ENCODE data around the gene FSTL4. TPM values are rescaled to one million over a fixed set of nuclear protein-coding genes. Genes with fewer than 3 reads are reported as not detected.

Gene FSTL4
- total and polyA plus RNA-seq, 2 of the 4 experiments (the other 2 are of a cell fraction) = 0.18 TPM; not detected in 1

GRCh38 chr5:133325864-133326263 is 286.5 kb downstream of the FSTL4 start:
- no peak overlapping the region for H3K4ac ChIP-seq (ENCODE audit: low read depth, low read length)
- no peak overlapping the region for H4K8ac ChIP-seq (ENCODE audit: low read depth in 2 of 2, low read length in 2 of 2)
- H2BK20ac ChIP-seq (ENCODE audit: low read depth, low read length) = no peak overlapping the region
- H3K56ac ChIP-seq (ENCODE audit: extremely low read depth, insufficient read depth, low read length) = no peak overlapping the region
- no peak overlapping the region for H3K14ac ChIP-seq (replicated peaks; ENCODE audit: low read depth, low read length)
- no TSS peak for BruUV-seq (replicated peaks)
- intact Hi-C loops (cut with micrococcal nuclease) (no loop called here), in situ Hi-C loops (cut with MboI; ENCODE audit: low sequenced_read_pairs) (no loop called here), dilution Hi-C loops (cut with HindIII; ENCODE audit: low sequenced_read_pairs, unreplicated experiment) (no loop called here)
- no peaks in the 10 kb centered on the region for H3K9me3 ChIP-seq (ENCODE audit: control insufficient read depth, insufficient read depth, low read length)
- no peak overlapping the region for H2AK9ac ChIP-seq (replicated peaks; ENCODE audit: low read depth, low read length, poor library complexity)
- H3K9ac ChIP-seq (ENCODE audit: low read depth, low read length) = no peak overlapping the region
- no peak overlapping the region for H2BK15ac ChIP-seq (ENCODE audit: low read depth, low read length)
- H3K36me3 ChIP-seq (ENCODE audit: control insufficient read depth, insufficient read depth, low read length) = no peaks in the 10 kb centered on the region
- ChIA-PET POLR2A (ENCODE audit: unreplicated experiment) (no interaction called here), CTCF (interaction anchor here (0.8 kb wide), 1 partner anchor 10 kb away, joined by 3 read pairs; no protein-coding TSS in a partner anchor)
- no CpG with 5 or more reads among the region's 5 CpGs for WGBS, 2 experiments (ENCODE audit: extremely low coverage in 2 of 2, insufficient read length in 1 of 2)
- H3K9me1 ChIP-seq (ENCODE audit: insufficient read depth, low read length) = no peaks in the 10 kb centered on the region
- H4K91ac ChIP-seq (ENCODE audit: insufficient read depth, low read depth, low read length) = no peak overlapping the region
- no peak overlapping the region for H3K4me2 ChIP-seq (ENCODE audit: low read depth, low read length)
- H3K79me1 ChIP-seq (ENCODE audit: low read depth in 1 of 2, low read length in 2 of 2) = no peaks in the 10 kb centered on the region
- no peak overlapping the region for H2AFZ ChIP-seq (replicated peaks; ENCODE audit: low read length, poor library complexity)
- no peak overlapping the region for H3K27ac ChIP-seq (ENCODE audit: insufficient read depth, low read length)
- peaks cover 31% of the 10 kb centered on the region for H3K27me3 ChIP-seq (ENCODE audit: control insufficient read depth, insufficient read depth, low read length)
- no peak overlapping the region for H3K18ac ChIP-seq (ENCODE audit: low read depth, low read length)
- H2BK120ac ChIP-seq (ENCODE audit: low read depth, low read length) = no peak overlapping the region
- ATAC-seq (ENCODE audit: low read depth) (no peak), DNase-seq (no peak)
- H2BK5ac ChIP-seq (ENCODE audit: low read depth, low read length, poor library complexity, severe bottlenecking) = no peak overlapping the region
- no peak overlapping the region for H2AK5ac ChIP-seq (ENCODE audit: low read depth, low read length)
- no peaks in the 10 kb centered on the region for H3K4me1 ChIP-seq (ENCODE audit: control insufficient read depth, insufficient read depth, low read length)
- no peak overlapping the region for H3K4me3 ChIP-seq (ENCODE audit: insufficient read depth, low read depth, low read length)
- no peaks in the 10 kb centered on the region for H4K20me1 ChIP-seq (ENCODE audit: insufficient read depth, low read length)
- H4K5ac ChIP-seq (ENCODE audit: low read depth, low read length) = no peak overlapping the region
- H3K23ac ChIP-seq (ENCODE audit: low read depth, low read length) = no peak overlapping the region
- TF ChIP-seq RFX5 (IDR thresholded peaks at IDR 0.05; ENCODE audit: low read depth, low read length) (no peak), RCOR1 (IDR thresholded peaks at IDR 0.05; ENCODE audit: insufficient replicate concordance, low read length) (no peak), USF2 (IDR thresholded peaks at IDR 0.05; ENCODE audit: low read depth, low read length) (no peak), CTCF (conservative IDR thresholded peaks at IDR 0.05; ENCODE audit: low read depth, low read length) (no peak), NFE2L2 (IDR thresholded peaks at IDR 0.05; ENCODE audit: low read depth, low read length) (no peak), MXI1 (IDR thresholded peaks at IDR 0.05; ENCODE audit: borderline replicate concordance, low read depth, low read length) (no peak), MAZ (IDR thresholded peaks at IDR 0.05; ENCODE audit: borderline replicate concordance, low read depth, low read length) (no peak), RAD21 (IDR thresholded peaks at IDR 0.05; ENCODE audit: low read length) (no peak), FOS (IDR thresholded peaks at IDR 0.05; ENCODE audit: low read depth, low read length) (no peak), CEBPB (IDR thresholded peaks at IDR 0.05; ENCODE audit: low read depth, low read length) (no peak), MAFK (IDR thresholded peaks at IDR 0.05; ENCODE audit: low read depth, low read length) (no peak), ELK1 (IDR thresholded peaks at IDR 0.05; ENCODE audit: borderline replicate concordance, low read depth, low read length) (no peak), BHLHE40 (IDR thresholded peaks at IDR 0.05; ENCODE audit: low read depth, low read length) (no peak), SMC3 (IDR thresholded peaks at IDR 0.05; ENCODE audit: low read depth, low read length) (no peak), CHD1 (IDR thresholded peaks at IDR 0.05; ENCODE audit: low read depth, low read length) (no peak), POLR2A (IDR thresholded peaks at IDR 0.05; ENCODE audit: low read depth, low read length) (no peak)

All from IMR-90 (cell line).